H1 (cell line): ENCODE results near the gene FBXO7. TPM values are rescaled to one million over a fixed set of nuclear protein-coding genes. Genes with fewer than 3 reads are reported as not detected.

ENCODE experiments used
- polyA plus RNA-seq, 7 experiments: library from polyadenylated mRNA; depleted of rRNA in 3 of 7; stranded (reverse) in 5 of 7; unstranded in 2 of 7; fragments of >200 nt in 5 of 7; fragments of 200-250 nt in 2 of 7; gene quantifications; 1 replicate in 5 of 7; 2 replicates in 1 of 7; 4 replicates in 1 of 7; pipeline versions ENCODE4 v1.2.1 to v1.2.3, GENCODE V29; 2011 to 2013; ENCODE audit warnings: missing spikeins in 2 of 7, mixed read lengths in 2 of 7
- total RNA-seq: library from RNA; stranded (reverse); fragmentation: NEBNext Ultra II Directional; extraction: Animal tissue kit (Norgen Biotek cat#: 25700); gene quantifications from 2 replicates; pipeline ENCODE4 v1.2.1, GENCODE V29; 2021
- TF ChIP-seq, protein P1 (sequence below): IDR thresholded peaks from 2 replicates; pipeline ENCODE4 v1.6.1; 2011; ENCODE audit warnings: low read length, improper control_type of control experiment

The FBXO7 gene
- total and polyA plus RNA-seq, 2 of the 8 experiments (the other 6 are each of a cell fraction or from before 2014, with no cell fraction given), result 62.7 to 76.1 TPM

- TF ChIP-seq, protein P1, sequence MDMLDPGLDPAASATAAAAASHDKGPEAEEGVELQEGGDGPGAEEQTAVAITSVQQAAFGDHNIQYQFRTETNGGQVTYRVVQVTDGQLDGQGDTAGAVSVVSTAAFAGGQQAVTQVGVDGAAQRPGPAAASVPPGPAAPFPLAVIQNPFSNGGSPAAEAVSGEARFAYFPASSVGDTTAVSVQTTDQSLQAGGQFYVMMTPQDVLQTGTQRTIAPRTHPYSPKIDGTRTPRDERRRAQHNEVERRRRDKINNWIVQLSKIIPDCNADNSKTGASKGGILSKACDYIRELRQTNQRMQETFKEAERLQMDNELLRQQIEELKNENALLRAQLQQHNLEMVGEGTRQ, result no peak
Measured at GRCh38 chr22:32475468-32476010, 928 bp downstream of the FBXO7 start (continued).
